AG04450 (cell line): Measurements from ENCODE around the gene RPS6KC1. TPM values are rescaled to one million over a fixed set of nuclear protein-coding genes. Genes with fewer than 3 reads are reported as not detected.
"Not testable (repeated sequence)": the region's sequence is repeated elsewhere in the genome, so short reads cannot be mapped to it uniquely, and the experiment has no call there.

Source experiments
- CTCF ChIA-PET: fragments of 300-600, 350-600 bp; formaldehyde crosslinking; extraction: SDS; loops from one replicate; lab custom pipeline; 2022; ENCODE audit warnings: antibody characterized with exemption, inconsistent platforms; lab: Charles Lee
- POLR2A ChIA-PET: fragments of 350-600 bp; formaldehyde crosslinking; extraction: SDS; loops from one replicate; lab custom pipeline; 2021; ENCODE audit warnings: antibody characterized with exemption, inconsistent platforms; lab: Yijun Ruan, JAX
- DNase-seq: peaks from one replicate; pipeline ENCODE4 v3.0.0-alpha.2; 2011; ENCODE audit warnings: low read depth, low spot score
- H3K27ac ChIP-seq: one replicate; pipeline ENCODE4 v1.5.1; 2012; ENCODE audit warnings: low read depth, low read length, control low read depth
- H3K27me3 ChIP-seq: one replicate; pipeline ENCODE4 v1.6.0; 2012; ENCODE audit warnings: low read length; ENCODE audit not compliant: control insufficient read depth, insufficient read depth
- H3K4me3 ChIP-seq: 2 replicates; pipeline ENCODE4 v1.5.1; 2011; ENCODE audit warnings: mild to moderate bottlenecking, low read depth, low read length, control low read depth
- H3K9me3 ChIP-seq: 2 replicates; pipeline ENCODE4 v1.5.1; 2012; ENCODE audit warnings: low read length; ENCODE audit not compliant: control insufficient read depth, insufficient read depth
- CTCF ChIP-seq: IDR thresholded peaks from 2 replicates; pipeline ENCODE4 v1.5.1; 2011; ENCODE audit warnings: low read depth, low read length, control low read depth, inconsistent platforms
- polyA plus RNA-seq: library from polyadenylated mRNA; depleted of rRNA; stranded (reverse); fragments of >200 nt; gene quantifications from 2 replicates; pipeline ENCODE4 v1.2.3, GENCODE V29; 2011

Gene RPS6KC1
- polyA plus RNA-seq, 1 experiment = 25.3 TPM

GRCh38 chr1:213015099-213016050 lies 35.7 kb upstream of the RPS6KC1 start, which contains the start of gene ANGEL2:
ANGEL2 (minus strand) TSS chr1:213015867; CDS start chr1:213015671, 196 bp downstream.
- no peaks in the 10 kb centered on the region; the same call in 1 of the 2 replicates for H3K9me3 ChIP-seq
- peak within 1 kb of the TSS; percentile 78 for H3K27ac ChIP-seq
- no peak for TF ChIP-seq CTCF
- H3K4me3 ChIP-seq = peak within 1 kb of the TSS; percentile 90
- ChIA-PET CTCF (no interaction called here), POLR2A (interaction anchor here (0.7 to 1.4 kb wide), 3 partner anchors 224 to 560 kb away, joined by 3 read pairs; partner anchors contain the start of genes NSL1 and TATDN3)
- H3K27me3 ChIP-seq = peaks cover under 1% of the 10 kb centered on the region
- DNase-seq = peak; percentile 94

- Histone ChIP-seq H3K27me3 (peaks cover 4% of the 10 kb centered on the region), H3K27ac (no peak overlapping the region), H3K9me3 (no peaks in the 10 kb centered on the region; the same call in 1 of the 2 replicates), H3K4me3 (no peak overlapping the region)
- DNase-seq = no peak
- CTCF ChIA-PET = no interaction called here
- POLR2A ChIA-PET = no interaction called here
- TF ChIP-seq CTCF = no peak
These were observed 33.4 kb upstream of the RPS6KC1 start for GRCh38 chr1:213017447-213018273.

DNA sequence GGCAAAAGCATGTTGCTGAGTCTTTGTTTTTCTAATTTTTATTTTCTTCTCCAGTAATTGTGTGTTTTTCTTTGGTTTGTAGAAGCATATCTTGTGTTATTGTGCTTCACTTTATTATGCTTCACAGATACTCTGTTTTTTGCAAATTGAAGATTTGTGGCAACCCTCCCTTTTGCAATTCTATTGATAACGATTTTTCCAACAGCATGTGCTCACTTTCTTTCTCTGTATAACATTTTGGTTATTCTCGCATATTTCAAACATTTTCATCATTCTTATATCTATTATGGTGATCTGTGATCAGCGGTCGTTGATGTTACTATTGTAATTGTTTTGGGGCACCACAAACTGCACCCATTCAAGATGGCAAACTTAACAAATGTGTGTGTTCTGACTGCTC lies 31.6 kb upstream of the RPS6KC1 start:
- TF ChIP-seq CTCF = no peak
- no peak overlapping the region for H3K27ac ChIP-seq
- no peaks in the 10 kb centered on the region; the same call in 1 of the 2 replicates for H3K9me3 ChIP-seq
- H3K27me3 ChIP-seq = peaks cover 4% of the 10 kb centered on the region
- DNase-seq = no peak
- POLR2A ChIA-PET = no interaction called here
- CTCF ChIA-PET = no interaction called here
- no peak overlapping the region for H3K4me3 ChIP-seq

GRCh38 chr1:213020016-213020415 lies 31.0 kb upstream of the RPS6KC1 start:
- ChIA-PET CTCF (no interaction called here), POLR2A (no interaction called here)
- TF ChIP-seq CTCF = no peak
- peaks cover 4% of the 10 kb centered on the region for H3K27me3 ChIP-seq
- DNase-seq = no peak
- no peak overlapping the region for H3K27ac ChIP-seq
- H3K4me3 ChIP-seq = no peak overlapping the region
- no peaks in the 10 kb centered on the region; the same call in 1 of the 2 replicates for H3K9me3 ChIP-seq

- CTCF ChIA-PET, POLR2A ChIA-PET, DNase-seq, H3K27ac ChIP-seq, H3K27me3 ChIP-seq, H3K4me3 ChIP-seq, H3K9me3 ChIP-seq: not testable (repeated sequence)
These were observed 24.0 kb upstream of the RPS6KC1 start for GRCh38 chr1:213027024-213027423.
